ENCODE measurements around the gene SBF1. TPM values are rescaled to one million over a fixed set of nuclear protein-coding genes. Genes with fewer than 3 reads are reported as not detected.

Gene SBF1
- total RNA-seq, 1 donor from 2014 or later: 115 TPM

DNA sequence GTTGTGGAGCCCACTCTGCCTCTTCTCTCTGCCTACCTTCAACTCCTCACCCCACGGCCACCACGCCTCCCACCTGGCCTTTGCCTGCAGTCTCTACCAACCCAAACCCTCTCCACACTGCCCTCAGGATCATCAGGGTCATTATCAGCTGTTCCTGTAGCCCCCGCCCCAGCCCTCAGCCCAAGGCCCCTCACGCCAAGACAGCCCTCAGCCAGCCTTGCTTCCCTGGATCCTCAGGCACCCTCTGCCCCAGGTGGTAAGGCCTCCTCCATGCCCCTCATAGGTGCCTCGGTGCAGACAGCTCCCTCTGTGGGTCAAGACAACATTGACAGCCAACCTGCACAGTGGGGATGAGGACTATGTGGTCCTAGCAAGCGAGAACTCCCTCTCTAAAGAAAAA lies 1.7 kb downstream of the SBF1 start:
- DNase-seq: peak; percentile 86
- H3K27me3 Mint-ChIP-seq: no peaks in the 10 kb centered on the region

DNA sequence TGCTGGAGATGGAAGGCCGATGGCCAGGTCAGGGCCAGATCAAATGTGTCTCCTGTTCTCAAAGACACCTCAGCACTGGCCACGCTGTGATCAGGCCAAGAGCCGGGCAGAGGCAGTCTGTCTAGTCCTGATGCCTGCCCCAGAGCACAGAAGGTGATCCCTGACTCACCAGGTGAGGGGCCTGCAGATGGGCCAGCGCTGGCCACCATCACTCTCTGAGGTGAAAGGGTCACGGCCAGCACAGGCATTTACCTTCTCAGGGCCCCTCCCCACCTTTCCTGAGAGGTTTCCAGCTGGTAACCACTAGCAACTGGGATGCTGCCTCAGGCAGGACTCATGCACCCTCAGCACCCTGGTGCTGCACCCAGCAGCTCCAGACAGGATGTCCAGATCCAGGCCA lies 2.9 kb downstream of the SBF1 start:
- intact Hi-C loops (cut with micrococcal nuclease): loop anchor here (5.0 kb wide), 1 partner anchor 55 kb away; the partner anchor contains the start of gene SCO2

More for the DNA sequence above, 1.7 kb downstream of the SBF1 start:
- Mint-ChIP-seq H3K4me1 (peaks cover 52% of the 10 kb centered on the region), H3K27ac (peak overlapping the region; percentile 88), H3K4me3 (peak overlapping the region; percentile 95), H3K9me3 (no peaks in the 10 kb centered on the region), H3K36me3 (ENCODE audit: low read depth) (peaks cover 9% of the 10 kb centered on the region)
- intact Hi-C loops (cut with micrococcal nuclease): loop anchor here (5.0 kb wide), 1 partner anchor 54 kb away; the partner anchor contains the start of gene SCO2

GRCh38 chr22:50471197-50471847 lies 3.5 kb downstream of the SBF1 start:
- H3K4me1 Mint-ChIP-seq: peaks cover 56% of the 10 kb centered on the region

More for the DNA sequence above, 2.9 kb downstream of the SBF1 start:
- peak overlapping the region; percentile 95 for H3K4me3 Mint-ChIP-seq
- no peaks in the 10 kb centered on the region for H3K9me3 Mint-ChIP-seq
- peaks cover 9% of the 10 kb centered on the region for H3K36me3 Mint-ChIP-seq (ENCODE audit: low read depth)
- H3K4me1 Mint-ChIP-seq: peaks cover 52% of the 10 kb centered on the region
- no peak for DNase-seq
- H3K27me3 Mint-ChIP-seq: no peaks in the 10 kb centered on the region
- H3K27ac Mint-ChIP-seq: peak overlapping the region; percentile 37

DNA sequence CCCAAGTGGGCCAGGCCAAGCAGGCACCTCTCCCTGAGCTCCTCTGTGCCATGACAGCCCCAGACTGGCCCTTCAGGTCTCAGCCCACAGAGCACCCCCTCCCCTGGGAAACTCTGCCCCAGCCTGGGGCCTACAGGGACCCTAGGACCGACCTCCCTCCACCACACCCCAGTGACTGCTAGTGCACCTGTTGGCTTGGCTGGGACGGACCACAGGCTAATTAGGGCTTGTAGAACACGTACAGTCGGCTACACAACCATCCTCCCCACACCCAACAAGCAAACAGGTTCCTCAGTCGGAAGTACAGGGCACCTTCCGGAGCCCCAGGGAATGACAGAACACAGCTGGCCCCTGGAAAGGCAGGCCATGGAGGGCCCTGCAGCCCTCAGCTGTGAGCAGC lies 4.3 kb downstream of the SBF1 start:
- peak overlapping the region; percentile 77 for H3K4me3 Mint-ChIP-seq
- H3K9me3 Mint-ChIP-seq: no peaks in the 10 kb centered on the region
- peaks cover 18% of the 10 kb centered on the region for H3K36me3 Mint-ChIP-seq (ENCODE audit: low read depth)
- intact Hi-C loops (cut with micrococcal nuclease): loop anchor here (1.0 to 5.0 kb wide), 2 partner anchors 57 to 112 kb away; partner anchors contain the start of genes CHKB and SCO2
- H3K27me3 Mint-ChIP-seq: no peaks in the 10 kb centered on the region
- H3K27ac Mint-ChIP-seq: peak overlapping the region; percentile 89
- H3K4me1 Mint-ChIP-seq: peaks cover 55% of the 10 kb centered on the region
- DNase-seq: no peak

More at GRCh38 chr22:50471197-50471847, 3.5 kb downstream of the SBF1 start:
- H3K4me3 Mint-ChIP-seq: peak overlapping the region; percentile 95
- H3K9me3 Mint-ChIP-seq: no peaks in the 10 kb centered on the region
- no peak for DNase-seq
- intact Hi-C loops (cut with micrococcal nuclease): loop anchor here (5.0 kb wide), 1 partner anchor 56 kb away; the partner anchor contains the start of gene SCO2
- H3K36me3 Mint-ChIP-seq (ENCODE audit: low read depth): peaks cover 15% of the 10 kb centered on the region
- no peaks in the 10 kb centered on the region for H3K27me3 Mint-ChIP-seq
- peak overlapping the region; percentile 89 for H3K27ac Mint-ChIP-seq

DNA sequence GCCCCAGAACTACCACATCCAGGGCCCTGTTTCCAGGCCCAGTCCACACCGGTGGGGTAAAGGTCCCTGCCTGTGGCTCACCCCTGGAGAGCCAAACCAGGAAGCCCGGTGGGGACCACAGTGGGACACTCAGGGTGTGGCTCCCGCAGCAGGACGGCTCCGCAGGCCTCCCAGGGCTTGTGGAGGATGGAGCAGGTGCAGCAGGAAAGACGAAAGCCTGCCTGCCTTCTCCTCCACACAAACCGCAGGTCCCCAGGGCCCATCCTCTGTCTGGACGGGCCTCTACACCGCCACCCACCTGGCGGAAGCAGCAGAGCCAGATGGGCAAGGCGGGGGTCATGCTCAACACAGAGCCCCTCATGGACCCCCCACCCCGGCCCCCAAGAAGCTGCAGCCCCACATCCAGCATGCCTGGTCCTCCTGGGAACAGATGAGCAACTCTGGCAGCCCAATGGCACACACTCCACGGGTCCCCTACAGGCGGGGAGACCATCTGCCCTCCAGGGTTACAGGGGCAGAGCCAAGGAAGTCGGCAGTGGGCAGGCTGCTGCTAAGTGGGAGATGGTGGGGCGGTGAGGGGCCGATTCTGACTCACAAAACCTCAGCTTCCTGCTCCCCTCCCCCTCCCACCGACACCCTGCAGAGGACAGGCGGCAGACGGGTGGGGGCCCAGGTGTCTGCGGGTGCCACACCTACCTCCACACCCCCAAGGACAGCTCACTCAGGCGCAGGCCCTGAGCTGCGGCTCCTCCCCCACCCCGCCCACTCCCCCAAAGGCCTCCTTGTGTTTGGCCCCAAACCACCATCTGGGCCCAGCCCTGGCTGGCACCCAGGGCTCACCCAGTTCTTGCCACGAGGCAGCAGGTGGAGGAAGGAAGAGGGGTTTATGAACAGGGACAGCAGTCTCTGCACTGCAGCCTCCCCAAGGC lies 5.2 kb downstream of the SBF1 start:
- H3K4me1 Mint-ChIP-seq: peaks cover 54% of the 10 kb centered on the region
- DNase-seq: peak; percentile 98
- no peaks in the 10 kb centered on the region for H3K9me3 Mint-ChIP-seq
- no peaks in the 10 kb centered on the region for H3K27me3 Mint-ChIP-seq
- peaks cover 23% of the 10 kb centered on the region for H3K36me3 Mint-ChIP-seq (ENCODE audit: low read depth)
- peak overlapping the region; percentile 77 for H3K4me3 Mint-ChIP-seq
- peak overlapping the region; percentile 89 for H3K27ac Mint-ChIP-seq
- intact Hi-C loops (cut with micrococcal nuclease): loop anchor here (1.0 to 5.0 kb wide), 2 partner anchors 58 to 113 kb away; partner anchors contain the start of genes CHKB and SCO2

- no peak for DNase-seq
- Mint-ChIP-seq H3K4me3 (peak overlapping the region; percentile 77), H3K27ac (peak overlapping the region; percentile 89), H3K4me1 (peaks cover 49% of the 10 kb centered on the region), H3K27me3 (no peaks in the 10 kb centered on the region), H3K36me3 (ENCODE audit: low read depth) (peaks cover 28% of the 10 kb centered on the region), H3K9me3 (no peaks in the 10 kb centered on the region)
- intact Hi-C loops (cut with micrococcal nuclease): no loop called here
Observed at GRCh38 chr22:50468626-50469025, 6.2 kb downstream of the SBF1 start.

GRCh38 chr22:50467773-50468440 lies 6.9 kb downstream of the SBF1 start:
- intact Hi-C loops (cut with micrococcal nuclease): no loop called here
- Mint-ChIP-seq H3K27ac (no peak overlapping the region), H3K9me3 (no peaks in the 10 kb centered on the region), H3K36me3 (ENCODE audit: low read depth) (peaks cover 26% of the 10 kb centered on the region), H3K4me3 (no peak overlapping the region), H3K27me3 (no peaks in the 10 kb centered on the region), H3K4me1 (peaks cover 42% of the 10 kb centered on the region)
- no peak for DNase-seq

GRCh38 chr22:50467341-50467740 lies 7.5 kb downstream of the SBF1 start:
- Mint-ChIP-seq H3K27ac (no peak overlapping the region), H3K36me3 (ENCODE audit: low read depth) (peaks cover 26% of the 10 kb centered on the region), H3K9me3 (no peaks in the 10 kb centered on the region), H3K27me3 (no peaks in the 10 kb centered on the region), H3K4me3 (peak overlapping the region; percentile 17), H3K4me1 (peaks cover 39% of the 10 kb centered on the region)
- DNase-seq: no peak
- intact Hi-C loops (cut with micrococcal nuclease): no loop called here

DNA sequence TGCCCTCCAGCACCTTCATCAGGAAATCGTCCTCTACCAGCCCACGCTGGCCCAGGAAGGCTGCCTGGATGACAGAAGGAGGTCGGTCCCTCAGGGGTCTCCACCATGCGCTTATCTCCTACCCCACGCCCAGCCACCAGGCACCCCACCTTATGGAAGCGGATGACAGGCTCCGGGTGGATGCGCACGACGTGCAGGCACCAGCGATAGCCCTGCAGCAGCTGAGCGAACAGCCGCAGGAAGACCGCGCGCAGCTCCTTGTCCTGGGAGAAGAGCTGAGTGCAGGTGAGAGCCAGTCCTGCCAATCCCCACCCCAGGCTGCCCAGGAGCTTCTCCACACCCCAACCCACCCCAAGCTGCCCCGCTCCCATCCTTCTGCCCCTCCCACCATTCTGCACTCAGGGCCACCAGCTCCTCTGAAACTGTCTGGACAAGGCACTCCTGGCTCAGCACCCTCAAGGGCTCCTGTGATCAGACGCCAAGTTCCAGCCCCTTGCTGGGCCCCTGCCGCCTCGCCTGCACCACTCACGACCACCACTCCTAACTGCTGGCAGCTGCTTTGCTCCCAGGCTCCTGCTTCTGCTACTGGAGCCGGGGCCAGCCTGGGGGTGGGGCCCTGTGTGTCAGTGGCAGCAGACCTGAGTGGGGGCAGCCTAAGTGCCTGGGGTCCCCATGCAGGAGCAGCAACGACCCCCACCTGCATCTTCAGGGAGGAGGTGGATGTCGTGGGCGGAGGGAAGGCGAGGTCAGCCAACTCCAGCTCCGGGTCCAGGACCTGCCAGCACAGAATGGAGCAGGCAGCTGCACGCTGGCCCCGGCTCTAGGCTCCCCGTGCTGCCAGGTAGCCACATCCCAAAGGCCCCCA lies 9.5 kb downstream of the SBF1 start:
- H3K36me3 Mint-ChIP-seq (ENCODE audit: low read depth): peaks cover 31% of the 10 kb centered on the region
- H3K27me3 Mint-ChIP-seq: no peaks in the 10 kb centered on the region
- H3K4me1 Mint-ChIP-seq: peaks cover 21% of the 10 kb centered on the region
- no peak for DNase-seq
- intact Hi-C loops (cut with micrococcal nuclease): no loop called here
- H3K9me3 Mint-ChIP-seq: no peaks in the 10 kb centered on the region
- H3K4me3 Mint-ChIP-seq: no peak overlapping the region
- no peak overlapping the region for H3K27ac Mint-ChIP-seq

DNA sequence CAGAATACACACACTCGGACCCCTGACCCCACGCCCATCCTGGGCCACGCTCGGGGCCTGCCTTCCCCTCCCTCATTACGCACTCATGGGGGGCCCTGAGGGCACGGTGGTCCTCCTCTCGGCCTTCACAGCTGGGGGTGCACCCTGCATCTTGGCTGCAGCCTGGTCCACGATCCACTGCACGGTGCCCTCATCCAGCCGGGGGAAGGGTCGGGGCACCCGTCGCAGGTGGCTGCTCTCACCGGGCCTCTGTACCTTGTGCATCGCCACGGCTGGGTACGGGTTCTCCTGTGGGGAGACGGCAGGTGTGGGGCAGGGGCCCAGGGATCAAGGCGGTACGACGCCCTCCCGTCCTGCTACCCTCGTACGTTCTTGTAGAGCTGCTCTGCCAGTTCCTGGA lies 10.4 kb downstream of the SBF1 start:
- Mint-ChIP-seq H3K4me3 (no peak overlapping the region), H3K9me3 (no peaks in the 10 kb centered on the region), H3K27me3 (no peaks in the 10 kb centered on the region), H3K27ac (no peak overlapping the region), H3K4me1 (peaks cover 14% of the 10 kb centered on the region), H3K36me3 (ENCODE audit: low read depth) (peaks cover 31% of the 10 kb centered on the region)
- DNase-seq: no peak
- intact Hi-C loops (cut with micrococcal nuclease): no loop called here

GRCh38 chr22:50463188-50463900 lies 11.5 kb downstream of the SBF1 start:
- no peak overlapping the region for H3K27ac Mint-ChIP-seq
- no peaks in the 10 kb centered on the region for H3K27me3 Mint-ChIP-seq
- no peak overlapping the region for H3K4me3 Mint-ChIP-seq
- no peaks in the 10 kb centered on the region for H3K9me3 Mint-ChIP-seq
- no peak for DNase-seq
- intact Hi-C loops (cut with micrococcal nuclease): no loop called here
- peaks cover 40% of the 10 kb centered on the region for H3K36me3 Mint-ChIP-seq (ENCODE audit: low read depth)
- H3K4me1 Mint-ChIP-seq: peaks cover 4% of the 10 kb centered on the region

- H3K4me1 Mint-ChIP-seq: peaks cover 6% of the 10 kb centered on the region
- H3K36me3 Mint-ChIP-seq (ENCODE audit: low read depth): peaks cover 46% of the 10 kb centered on the region
- intact Hi-C loops (cut with micrococcal nuclease): no loop called here
- no peak for DNase-seq
- no peaks in the 10 kb centered on the region for H3K9me3 Mint-ChIP-seq
- no peak overlapping the region for H3K27ac Mint-ChIP-seq
- H3K4me3 Mint-ChIP-seq: no peak overlapping the region
- no peaks in the 10 kb centered on the region for H3K27me3 Mint-ChIP-seq
Observed at GRCh38 chr22:50461979-50462540, 12.8 kb downstream of the SBF1 start.

All from activated CD4-positive, alpha-beta T cell treated with anti-CD3 and anti-CD28 coated beads, Interleukin-2, amount 10 ng/mL, durations not matched to agents 24 days and 14 days (primary cell).